HG03097 (cell line): Measurements from ENCODE around the gene CPNE1.

Experiments
- ATAC-seq: cut with Tn5 transposase; IDR thresholded peaks from one replicate; pipeline ENCODE4 v1.9.1; 2021; ENCODE audit not compliant: unreplicated experiment, low FRiP score

Gene CPNE1

GRCh38 chr20:35600993-35601973 is 63.4 kb downstream of the CPNE1 start:
- ATAC-seq = no peak

GRCh38 chr20:35600176-35600992 is 64.3 kb downstream of the CPNE1 start:
- ATAC-seq = no peak

- no peak for ATAC-seq
Observed at GRCh38 chr20:35599776-35600120, 65.0 kb downstream of the CPNE1 start.

- no peak for ATAC-seq
Observed at GRCh38 chr20:35598899-35599775, 65.6 kb downstream of the CPNE1 start.

- no peak for ATAC-seq
Observed at GRCh38 chr20:35598476-35598875, 66.2 kb downstream of the CPNE1 start.

GRCh38 chr20:35597186-35597585 is 67.5 kb downstream of the CPNE1 start:
- no peak for ATAC-seq

- no peak for ATAC-seq
Observed at GRCh38 chr20:35595901-35596300, 68.8 kb downstream of the CPNE1 start.

GRCh38 chr20:35595456-35595855 is 69.2 kb downstream of the CPNE1 start:
- ATAC-seq = no peak

GRCh38 chr20:35592339-35592974 is 72.2 kb downstream of the CPNE1 start:
- ATAC-seq = no peak

- no peak for ATAC-seq
Observed at GRCh38 chr20:35588397-35588796, 76.3 kb downstream of the CPNE1 start.

GRCh38 chr20:35587436-35587835 is 77.3 kb downstream of the CPNE1 start:
- ATAC-seq = no peak

GRCh38 chr20:35586751-35587425 is 77.8 kb downstream of the CPNE1 start:
- ATAC-seq = no peak

GRCh38 chr20:35583636-35584560 is 80.8 kb downstream of the CPNE1 start:
- ATAC-seq = no peak

- no peak for ATAC-seq
Observed at GRCh38 chr20:35582741-35583404, 81.8 kb downstream of the CPNE1 start.

- ATAC-seq = no peak
Observed at GRCh38 chr20:35582131-35582530, 82.6 kb downstream of the CPNE1 start.

GRCh38 chr20:35579196-35579595 is 85.5 kb downstream of the CPNE1 start:
- no peak for ATAC-seq

- no peak for ATAC-seq
Observed at GRCh38 chr20:35578469-35578868, 86.2 kb downstream of the CPNE1 start.

- ATAC-seq = no peak
Observed at GRCh38 chr20:35576816-35577215, 87.9 kb downstream of the CPNE1 start.
